Measurements from ENCODE around the gene BLM. TPM values are rescaled to one million over a fixed set of nuclear protein-coding genes. Genes with fewer than 3 reads are reported as not detected.
"Not testable (repeated sequence)": the region's sequence is repeated elsewhere in the genome, so short reads cannot be mapped to it uniquely, and the experiment has no call there.

The BLM gene
- total RNA-seq, 2 experiments from 2014 or later = 46.4 to 47.1 TPM

DNA sequence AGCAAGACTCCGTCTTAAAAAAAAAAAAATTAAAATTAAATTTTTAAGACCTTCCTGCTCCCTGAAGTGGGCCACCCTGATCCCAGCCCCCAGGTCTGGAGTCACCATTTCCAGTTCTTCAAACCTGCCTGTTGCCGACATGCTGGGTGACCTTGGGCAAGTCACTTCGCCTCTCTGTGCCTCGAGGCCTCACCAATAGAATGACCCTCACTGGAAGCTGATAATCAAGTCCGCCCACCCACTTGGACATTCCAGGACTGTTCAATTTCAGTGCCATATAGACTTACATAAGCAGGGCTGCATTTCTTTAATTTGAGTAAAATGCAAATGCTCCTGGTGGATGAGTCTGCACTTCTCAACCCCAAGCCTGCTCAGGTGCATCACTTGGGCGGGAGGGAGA is 112.0 kb downstream of the BLM start:
- ChIA-PET POLR2A (interaction anchor here (1.2 to 1.8 kb wide), 2 partner anchors 15 to 42 kb away, joined by 4 to 7 read pairs; no protein-coding TSS in a partner anchor), CTCF (interaction anchor here (0.7 to 1.2 kb wide), 4 partner anchors 9 to 23 kb away, joined by 3 to 4 read pairs (median 3); no protein-coding TSS in a partner anchor)

GRCh38 chr15:90829942-90830440 is 112.8 kb downstream of the BLM start:
- ChIA-PET POLR2A (interaction anchor here (0.5 to 1.8 kb wide), 7 partner anchors 15 to 153 kb away, joined by 3 to 7 read pairs (median 4); no protein-coding TSS in a partner anchor), CTCF (interaction anchor here (0.6 to 1.2 kb wide), 5 partner anchors 8 to 22 kb away, joined by 3 to 4 read pairs (median 3); no protein-coding TSS in a partner anchor)

DNA sequence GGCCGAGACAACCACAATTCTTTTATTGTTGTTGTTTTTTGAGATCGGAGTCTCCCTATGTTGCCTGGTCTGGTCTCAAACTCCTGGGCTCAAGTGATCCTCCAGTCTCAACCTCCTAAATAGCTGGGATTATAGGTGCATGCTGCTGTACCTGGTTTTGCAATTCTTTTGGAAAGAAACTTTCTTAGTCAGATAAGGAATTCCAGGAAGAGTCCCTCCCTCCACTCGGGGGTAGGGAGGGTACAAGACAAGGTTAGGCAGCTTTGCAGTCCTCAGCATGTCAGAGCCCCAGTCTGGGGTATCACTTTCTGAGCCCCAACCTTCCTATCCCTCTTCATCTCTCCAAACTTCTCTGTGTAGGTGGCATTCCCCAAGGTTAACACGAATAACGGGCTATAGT is 117.5 kb downstream of the BLM start:
- ChIA-PET POLR2A (no interaction called here), CTCF (interaction anchor here (0.7 to 1.1 kb wide), 2 partner anchors 21 to 52 kb away, joined by 3 read pairs; no protein-coding TSS in a partner anchor)

DNA sequence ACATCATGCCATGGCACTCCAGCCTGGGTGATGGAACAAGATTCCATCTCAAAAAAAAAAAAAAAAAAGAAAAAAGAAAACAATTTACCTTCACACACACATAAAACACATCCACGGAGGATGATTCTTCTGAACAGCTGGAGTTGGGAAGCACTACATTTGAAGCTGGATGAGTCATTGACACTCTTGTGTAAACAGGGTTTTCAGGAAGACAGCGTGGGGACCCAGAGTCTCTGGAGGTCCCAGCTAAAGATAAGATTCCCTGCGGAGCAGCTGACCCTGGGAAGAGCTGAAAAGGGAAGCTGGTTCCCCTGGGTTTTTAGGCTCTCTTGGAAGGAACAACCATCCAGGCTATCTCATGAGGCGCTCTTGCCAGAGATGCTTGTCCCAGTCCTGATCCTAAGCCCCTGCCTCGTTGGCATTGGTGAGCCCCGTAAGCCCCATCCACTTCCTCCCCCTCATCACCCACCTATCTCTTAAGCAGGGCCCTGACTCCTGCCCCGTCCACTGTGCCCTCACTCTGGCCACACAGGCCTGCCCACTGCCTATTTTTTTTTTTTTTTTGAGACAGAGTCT is 119.2 kb downstream of the BLM start:
- ChIA-PET POLR2A (interaction anchor here (2.3 kb wide), 1 partner anchor 35 kb away, joined by 12 read pairs; no protein-coding TSS in a partner anchor), CTCF (interaction anchor here (0.6 to 3.9 kb wide), 3 partner anchors 9 to 52 kb away, joined by 3 to 14 read pairs (median 4); no protein-coding TSS in a partner anchor)

- CTCF ChIA-PET = interaction anchor here (1.4 to 3.9 kb wide), 2 partner anchors 15 to 49 kb away, joined by 7 to 14 read pairs; no protein-coding TSS in a partner anchor
- POLR2A ChIA-PET = interaction anchor here (0.6 to 2.3 kb wide), 3 partner anchors 19 to 36 kb away, joined by 3 to 12 read pairs (median 3); no protein-coding TSS in a partner anchor
These were observed 119.9 kb downstream of the BLM start for GRCh38 chr15:90837094-90837493.

DNA sequence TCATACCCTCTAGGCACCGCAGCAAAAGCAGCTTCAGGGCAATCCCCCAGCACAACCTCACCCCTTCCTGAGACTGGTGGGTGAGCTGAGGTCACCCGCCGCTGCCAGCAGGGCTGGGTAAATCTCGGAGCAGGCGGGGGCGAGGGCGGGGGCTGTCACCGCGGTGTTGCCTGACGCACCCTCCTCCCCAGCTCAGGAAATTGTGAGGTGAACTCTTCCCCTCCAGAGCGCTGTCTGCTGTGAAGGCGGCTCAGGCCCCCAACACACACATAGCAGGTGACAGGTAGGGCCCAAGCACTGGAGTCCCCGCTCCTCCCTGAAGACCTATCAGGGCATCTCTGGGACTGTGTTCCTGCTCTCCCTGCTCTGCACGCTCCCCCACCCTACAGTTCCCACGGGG is 121.0 kb downstream of the BLM start:
- POLR2A ChIA-PET = interaction anchor here (0.7 to 2.3 kb wide), 3 partner anchors 13 to 33 kb away, joined by 4 to 12 read pairs (median 5); no protein-coding TSS in a partner anchor
- CTCF ChIA-PET = interaction anchor here (0.5 to 3.9 kb wide), 6 partner anchors 8 to 62 kb away, joined by 3 to 14 read pairs (median 3); no protein-coding TSS in a partner anchor

GRCh38 chr15:90838544-90838943 is 121.4 kb downstream of the BLM start:
- ChIA-PET CTCF (interaction anchor here (0.5 to 3.9 kb wide), 6 partner anchors 9 to 62 kb away, joined by 3 to 14 read pairs (median 3); no protein-coding TSS in a partner anchor), POLR2A (interaction anchor here (1.0 to 2.3 kb wide), 2 partner anchors 14 to 32 kb away, joined by 4 to 12 read pairs; no protein-coding TSS in a partner anchor)

- ChIA-PET POLR2A (interaction anchor here (0.6 to 1.1 kb wide), 4 partner anchors 11 to 122 kb away, joined by 4 to 13 read pairs (median 4); no protein-coding TSS in a partner anchor), CTCF (interaction anchor here (0.5 to 3.9 kb wide), 2 partner anchors 12 to 153 kb away, joined by 3 to 14 read pairs; no protein-coding TSS in a partner anchor)
These were observed 122.3 kb downstream of the BLM start for GRCh38 chr15:90839187-90840071.

GRCh38 chr15:90840157-90840855 is 123.2 kb downstream of the BLM start:
- ChIA-PET CTCF (interaction anchor here (3.9 kb wide), 1 partner anchor 12 kb away, joined by 14 read pairs; no protein-coding TSS in a partner anchor), POLR2A (no interaction called here)

- CTCF ChIA-PET = no interaction called here
- POLR2A ChIA-PET = no interaction called here
These were observed 123.8 kb downstream of the BLM start for GRCh38 chr15:90840954-90841353.

DNA sequence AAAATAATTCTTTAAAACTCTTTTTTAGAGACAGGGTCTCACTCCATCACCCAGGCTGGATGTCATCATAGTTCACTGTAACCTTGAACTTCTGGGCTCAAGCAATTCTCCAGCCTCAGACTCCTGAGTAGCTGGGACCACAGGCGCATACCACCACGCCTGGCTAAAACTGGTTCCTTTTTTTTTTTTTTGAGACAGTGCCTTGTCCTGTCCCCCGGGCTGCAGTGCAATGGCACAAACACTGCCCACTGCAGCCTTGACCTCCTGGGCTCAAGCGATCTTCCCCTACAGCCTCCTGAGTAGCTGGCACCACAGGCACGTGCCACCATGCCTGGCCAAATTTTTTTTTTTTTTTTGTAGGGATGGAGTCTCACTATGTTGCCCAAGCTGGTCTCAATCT is 127.5 kb downstream of the BLM start:
- ChIA-PET CTCF (interaction anchor here (0.7 to 1.6 kb wide), 4 partner anchors 9 to 42 kb away, joined by 3 to 4 read pairs (median 4); no protein-coding TSS in a partner anchor), POLR2A (no interaction called here)

GRCh38 chr15:90845201-90845949 is 128.2 kb downstream of the BLM start:
- POLR2A ChIA-PET = no interaction called here
- CTCF ChIA-PET = interaction anchor here (0.7 to 1.6 kb wide), 4 partner anchors 9 to 41 kb away, joined by 3 to 4 read pairs (median 4); no protein-coding TSS in a partner anchor

DNA sequence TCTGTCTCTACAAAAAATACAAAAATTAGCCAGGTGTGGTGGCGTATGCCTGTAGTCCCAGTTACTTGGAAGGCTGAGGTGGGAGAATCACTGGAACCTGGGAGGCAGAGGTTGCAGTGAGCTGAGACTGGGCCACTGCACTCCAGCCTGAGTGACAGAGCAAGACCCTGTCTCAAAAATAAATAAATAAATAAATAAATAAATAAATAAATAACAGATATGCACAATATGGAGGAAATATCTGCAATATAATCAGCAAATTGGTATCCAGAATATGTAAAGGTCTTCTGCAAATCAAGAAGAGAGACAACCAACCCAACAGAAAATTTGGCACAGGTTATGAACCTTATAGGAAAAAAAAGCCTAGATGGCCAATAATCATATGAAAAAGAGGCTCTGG is 132.3 kb downstream of the BLM start:
- CTCF ChIA-PET = not testable (repeated sequence)
- POLR2A ChIA-PET = interaction anchor here (1.6 kb wide), 1 partner anchor 53 kb away, joined by 6 read pairs; the partner anchor contains the start of gene MAN2A2

DNA sequence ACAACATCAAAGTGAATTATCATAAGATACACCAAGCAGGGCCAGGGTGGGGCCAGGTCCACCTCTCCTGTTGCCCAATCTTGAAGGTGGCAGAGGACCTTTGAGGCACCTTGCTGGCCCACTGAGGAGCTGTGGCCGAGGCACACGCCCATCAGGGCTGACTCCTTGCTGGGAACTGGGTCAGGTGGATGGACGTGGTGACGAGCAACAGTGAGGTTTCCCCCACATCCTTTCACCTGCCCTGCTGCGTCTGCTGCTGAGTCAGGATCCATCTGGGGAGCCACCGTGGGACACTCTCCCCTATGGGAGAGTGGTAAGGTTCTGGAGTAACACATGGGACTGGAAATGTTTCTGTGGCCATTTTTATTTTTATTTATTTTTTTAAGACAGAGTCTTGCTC is 134.0 kb downstream of the BLM start:
- CTCF ChIA-PET = interaction anchor here (1.1 to 3.4 kb wide), 5 partner anchors 13 to 35 kb away, joined by 3 to 14 read pairs (median 3); no protein-coding TSS in a partner anchor
- POLR2A ChIA-PET = interaction anchor here (0.6 to 1.6 kb wide), 4 partner anchors 13 to 147 kb away, joined by 4 to 5 read pairs (median 5); no protein-coding TSS in a partner anchor

DNA sequence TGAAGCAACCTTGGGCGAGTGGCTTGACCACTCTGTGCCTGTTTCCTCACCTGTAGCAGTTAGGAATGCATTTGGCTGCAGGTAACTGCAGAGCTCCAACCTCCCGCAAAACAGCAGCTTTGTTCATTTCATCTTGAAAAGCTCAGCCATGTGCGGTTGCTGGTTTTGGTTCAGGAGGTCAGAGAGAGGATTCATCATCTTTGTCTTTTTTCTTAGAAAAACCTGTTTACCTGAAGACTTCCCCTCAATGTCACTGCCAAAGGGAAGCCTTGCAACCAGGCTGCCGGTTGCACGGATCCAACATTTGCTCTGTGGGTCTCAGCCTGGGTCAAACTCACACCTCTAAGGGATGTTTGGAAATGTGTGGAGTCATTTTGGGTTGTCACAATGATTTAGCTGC is 134.8 kb downstream of the BLM start:
- ChIA-PET CTCF (interaction anchor here (0.5 to 3.4 kb wide), 7 partner anchors 14 to 193 kb away, joined by 3 to 14 read pairs (median 4); no protein-coding TSS in a partner anchor), POLR2A (interaction anchor here (0.7 to 1.7 kb wide), 6 partner anchors 13 to 81 kb away, joined by 4 to 5 read pairs (median 4); partner anchors contain the start of gene HDDC3)

DNA sequence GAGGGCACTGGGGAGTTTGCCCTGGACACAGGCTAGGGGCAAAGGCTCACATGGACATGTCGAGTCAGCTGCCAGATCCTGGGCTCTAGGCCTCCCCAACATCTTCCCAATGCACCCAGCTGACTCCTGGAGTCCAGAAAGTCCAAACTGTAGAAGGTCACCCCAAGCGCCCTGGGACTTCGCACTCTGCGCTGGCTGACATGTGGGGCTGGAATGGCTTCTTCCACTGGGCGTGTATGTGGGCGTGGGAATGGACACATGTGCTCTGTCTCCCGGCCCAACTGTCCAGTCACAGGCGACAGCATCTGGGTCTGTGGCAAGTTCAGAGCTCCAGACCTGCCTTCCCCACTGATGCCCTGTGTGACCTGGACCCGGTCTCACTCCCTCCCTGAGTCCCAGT is 138.0 kb downstream of the BLM start:
- POLR2A ChIA-PET = interaction anchor here (0.6 kb wide), 1 partner anchor 40 kb away, joined by 4 read pairs; no protein-coding TSS in a partner anchor
- CTCF ChIA-PET = interaction anchor here (0.5 to 1.0 kb wide), 3 partner anchors 9 to 20 kb away, joined by 3 read pairs; no protein-coding TSS in a partner anchor

- CTCF ChIA-PET = no interaction called here
- POLR2A ChIA-PET = interaction anchor here (0.6 kb wide), 1 partner anchor 30 kb away, joined by 3 read pairs; no protein-coding TSS in a partner anchor
These were observed 140.2 kb downstream of the BLM start for GRCh38 chr15:90857337-90857736.

Data from activated CD8-positive, alpha-beta memory T cell treated with anti-CD3 and anti-CD28 coated beads for 36 hours (primary cell).